ENCODE results near the gene ATRIP.

ATRIP gene

DNA sequence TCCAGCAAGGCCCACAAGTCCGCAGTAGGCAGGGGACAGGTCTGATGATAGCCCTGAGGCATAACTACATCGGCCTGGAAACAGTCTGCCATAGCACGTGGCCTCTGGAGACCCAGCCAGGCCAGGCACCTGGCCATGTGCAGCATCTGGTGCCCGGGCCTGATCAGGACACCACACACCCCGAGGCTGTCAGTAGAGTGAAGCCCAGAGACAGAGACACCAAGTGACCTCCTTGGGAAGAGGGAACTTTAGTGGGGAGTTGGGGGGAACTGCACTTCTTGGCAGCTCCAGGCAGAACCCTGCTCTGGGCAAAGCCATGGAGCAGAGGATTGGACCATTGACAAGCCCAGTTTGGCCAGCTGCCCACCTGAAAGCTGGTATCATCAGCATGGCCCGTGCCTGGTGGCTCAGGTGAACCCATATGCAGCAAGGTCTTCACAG is 56.2 kb downstream of the ATRIP start:
- no peak for DNase-seq (ENCODE audit: low read depth in 2 of 2)

DNA sequence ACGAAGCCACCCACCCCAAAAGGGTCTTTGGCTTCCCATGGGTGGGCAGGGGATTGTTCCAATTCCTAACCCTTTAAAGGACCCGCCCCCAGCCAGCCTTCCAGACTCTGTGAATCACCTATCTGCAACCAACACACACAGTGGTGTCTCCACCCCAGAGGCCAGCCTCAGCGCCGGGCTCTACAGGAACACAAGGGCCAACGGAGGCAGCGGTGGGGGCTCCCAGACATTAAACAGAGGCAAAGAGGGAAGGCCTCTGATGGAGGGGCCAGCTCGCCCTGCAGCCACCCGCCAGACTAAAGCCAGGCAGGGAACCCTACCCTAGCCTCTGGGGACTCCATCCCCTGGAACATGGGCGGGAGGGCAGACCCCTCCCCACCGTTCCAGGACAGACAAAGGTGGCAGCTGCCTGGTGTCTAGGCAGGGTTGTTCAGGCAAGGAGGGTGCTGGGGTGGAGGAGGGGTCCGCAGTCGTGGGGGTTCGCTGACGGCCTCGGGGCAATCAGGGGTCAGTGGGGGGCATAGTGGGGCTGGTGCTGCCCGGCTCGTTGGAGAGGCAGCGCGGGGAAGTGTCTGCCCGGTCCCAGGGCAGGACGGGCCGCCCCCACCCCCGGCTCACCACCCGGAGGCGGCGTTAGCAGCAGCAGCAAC is 57.0 kb downstream of the ATRIP start:
- no peak for DNase-seq (ENCODE audit: low read depth in 2 of 2)

DNA sequence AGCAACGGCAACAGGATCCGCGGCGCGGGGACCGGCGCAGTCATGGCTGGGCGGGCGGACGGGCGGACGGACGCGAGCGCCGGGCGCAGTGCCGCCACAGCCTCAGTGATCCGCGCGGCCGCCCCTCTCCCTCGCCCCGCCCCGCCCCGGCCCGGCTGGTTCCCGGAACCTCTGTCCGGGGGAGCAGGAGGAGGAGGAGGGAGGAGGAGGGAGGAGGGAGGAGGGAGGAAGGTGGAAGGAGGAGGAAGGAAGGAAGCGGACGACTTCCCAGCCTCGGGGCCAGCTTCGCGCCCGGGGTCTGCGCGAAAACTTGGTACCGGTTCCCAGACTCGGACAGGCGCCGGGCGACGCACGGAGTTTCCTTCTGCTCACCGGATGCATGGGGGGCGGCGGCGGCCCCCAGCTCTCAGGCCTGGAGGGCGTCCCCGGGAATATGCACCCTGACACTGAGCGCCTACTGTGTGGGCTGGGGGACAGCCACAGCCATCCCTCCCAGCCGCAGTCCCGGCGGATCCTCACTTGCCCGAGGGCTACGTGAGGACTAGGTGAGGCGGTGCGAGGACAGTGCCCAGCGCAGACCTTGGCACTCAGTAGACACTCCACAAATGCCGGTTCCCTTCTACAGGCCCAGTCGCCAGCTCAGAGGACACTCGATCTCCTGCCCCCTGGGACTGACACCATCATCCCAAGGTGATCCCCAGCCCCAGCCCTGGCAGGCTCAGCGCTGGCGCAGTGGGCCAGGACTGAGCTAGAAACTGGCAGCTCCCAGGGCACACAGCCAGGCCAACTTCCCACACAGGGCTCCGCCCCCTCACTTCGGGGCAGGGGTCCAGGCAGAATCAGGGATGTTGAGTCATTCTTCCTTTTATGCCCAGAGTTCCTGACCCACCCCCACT is 57.8 kb downstream of the ATRIP start, which contains the start of gene SHISA5:
Gene SHISA5 (minus strand): TSS at position 124 of the 896 bp plus-strand sequence. CDS start 80 bp downstream, at position 44.
- peak; percentile 36 to 41 for DNase-seq (ENCODE audit: low read depth in 2 of 2)

DNA sequence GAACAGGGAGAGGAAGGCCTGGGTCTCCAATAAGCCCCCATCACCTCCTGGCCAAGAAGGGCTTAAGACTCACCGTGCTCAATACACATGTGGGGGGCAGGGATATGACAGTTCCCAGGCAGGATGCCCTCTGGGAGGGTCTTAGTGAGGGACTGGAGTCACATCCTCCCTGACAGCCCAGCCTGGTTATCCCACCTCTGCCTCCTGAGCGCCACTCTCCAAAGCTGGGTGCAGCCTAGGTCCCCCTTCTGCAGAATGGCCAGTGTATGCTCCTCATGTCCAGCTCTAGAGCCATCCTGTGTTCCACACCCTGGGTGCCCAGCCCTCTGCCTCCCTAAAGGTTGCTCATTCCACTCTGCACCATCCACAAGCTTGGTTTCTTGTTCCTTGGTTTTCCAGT is 58.6 kb downstream of the ATRIP start:
- DNase-seq (ENCODE audit: low read depth in 2 of 2): no peak

DNA sequence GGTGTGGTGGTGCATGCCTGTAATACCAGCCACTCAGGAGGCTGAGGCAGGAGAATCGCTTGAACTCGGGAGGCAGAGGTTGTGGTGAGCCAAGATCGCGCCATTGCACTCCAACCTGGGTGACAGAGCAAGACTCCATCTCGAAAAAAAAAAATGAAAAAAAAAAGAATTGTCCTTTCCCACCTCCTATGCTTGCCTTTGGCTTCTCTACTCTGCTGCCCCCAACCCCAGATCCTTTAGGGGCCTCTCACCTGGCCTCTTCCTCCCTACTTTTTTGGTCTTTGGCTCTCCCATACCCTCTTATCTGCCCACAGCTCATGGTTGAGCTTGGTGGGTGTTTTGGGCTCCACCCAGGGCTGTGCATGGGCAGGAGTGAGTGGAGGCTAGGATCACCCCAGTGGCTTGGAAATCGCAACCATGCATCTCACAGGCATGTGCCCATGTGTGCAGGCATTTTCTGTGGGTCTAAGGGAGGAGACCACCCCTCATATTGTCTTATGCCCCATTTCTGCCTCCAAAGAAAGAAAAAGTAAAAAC is 59.5 kb downstream of the ATRIP start:
- DNase-seq (ENCODE audit: low read depth in 2 of 2): no peak

DNA sequence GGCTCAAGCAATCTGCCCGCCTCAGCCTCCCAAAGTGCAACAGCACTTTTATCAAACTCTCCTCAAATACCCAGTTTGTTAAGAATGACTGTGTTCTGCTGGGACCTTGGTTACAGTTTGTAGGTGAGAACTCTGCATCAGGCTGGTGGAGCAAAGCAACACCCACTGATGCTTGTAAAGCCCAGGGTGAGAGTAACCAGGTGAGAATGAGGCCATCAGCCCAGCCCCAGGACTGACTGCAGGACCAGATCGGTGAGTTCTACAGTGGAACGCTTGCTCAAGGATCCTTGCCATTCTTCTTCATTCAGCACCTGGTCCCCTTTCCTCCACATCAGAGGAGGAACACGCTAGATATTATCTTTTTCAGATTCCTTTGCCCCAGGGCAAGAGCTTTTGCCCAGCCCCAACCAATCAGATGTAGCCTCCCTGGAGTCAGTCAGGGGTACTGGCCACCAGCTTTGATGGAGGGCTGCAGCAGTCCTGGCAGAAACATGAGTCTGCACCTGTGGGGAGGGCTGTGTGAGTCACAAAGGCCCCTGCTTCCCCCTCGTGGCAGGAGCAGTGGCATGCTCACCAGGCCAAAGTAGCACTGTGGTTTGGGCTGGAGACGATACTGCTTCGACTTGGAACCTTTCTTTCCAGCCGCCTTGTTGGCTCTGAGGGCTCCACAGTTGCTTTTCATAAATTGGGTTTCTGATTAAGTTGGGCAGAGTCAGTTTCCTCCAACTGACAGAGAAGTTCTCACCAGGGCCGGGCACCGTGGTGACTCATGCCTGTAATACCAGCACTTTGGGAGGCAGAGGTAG is 60.9 kb downstream of the ATRIP start:
- DNase-seq (ENCODE audit: low read depth in 2 of 2): no peak

DNA sequence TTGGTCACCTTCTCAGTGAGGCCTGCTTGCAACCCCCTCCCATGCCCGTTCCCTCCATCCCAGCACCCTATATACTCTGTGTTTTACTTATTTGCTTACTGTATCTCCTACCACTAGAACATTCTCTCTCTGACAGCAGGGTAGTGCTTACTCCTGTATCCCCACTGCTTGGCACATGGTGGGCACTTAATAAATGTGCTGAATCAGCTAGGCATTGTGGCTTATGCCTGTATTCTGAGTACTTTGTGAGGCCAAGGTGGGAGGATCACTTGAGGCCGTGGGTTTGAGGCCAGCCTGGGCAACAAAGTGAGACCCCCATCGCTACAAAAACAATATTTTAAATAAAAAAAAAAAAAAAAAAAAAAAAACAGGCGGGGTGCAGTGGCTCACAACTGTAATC is 65.0 kb downstream of the ATRIP start:
- DNase-seq (ENCODE audit: low read depth in 2 of 2): no peak

DNA sequence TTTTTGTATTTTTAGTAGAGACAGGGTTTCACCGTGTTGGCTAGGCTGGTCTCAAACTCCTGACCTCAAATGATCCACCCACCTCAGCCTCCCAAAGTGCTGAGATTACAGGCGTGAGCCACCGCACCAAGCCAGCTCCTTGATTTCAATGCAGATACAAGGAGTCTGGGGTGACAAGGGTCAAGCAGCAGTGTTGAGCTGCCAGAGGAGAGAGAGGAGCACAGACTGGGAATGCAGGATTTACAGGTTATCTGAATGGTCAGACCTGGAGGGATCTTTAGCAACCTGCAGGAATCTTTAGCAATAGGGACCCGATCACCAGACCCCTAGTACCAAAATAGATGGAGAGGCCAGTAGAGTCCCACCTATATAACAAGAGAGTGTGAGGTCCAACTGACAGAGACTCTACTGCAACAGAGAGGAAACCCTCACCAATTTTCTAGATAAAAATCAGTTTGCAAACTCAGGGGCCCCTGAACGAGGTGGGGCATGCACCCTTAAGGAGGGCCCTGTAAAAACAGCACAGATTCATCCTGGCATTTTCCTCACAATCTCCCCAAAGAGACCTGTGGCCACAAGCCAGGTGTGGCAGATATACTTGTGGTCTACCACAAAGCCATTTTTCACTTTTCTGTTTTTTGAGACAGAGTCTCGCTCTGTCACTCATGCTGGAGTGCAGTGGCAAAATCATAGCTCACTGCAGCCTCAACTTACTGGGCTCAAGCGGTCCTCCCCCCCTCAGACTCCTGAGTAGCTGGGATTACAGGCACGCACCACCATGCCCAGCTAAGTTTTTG is 68.1 kb downstream of the ATRIP start:
- no peak for DNase-seq (ENCODE audit: low read depth in 2 of 2)
